ENCODE results near the gene CTSZ.
"Not testable (repeated sequence)": the region's sequence is repeated elsewhere in the genome, so short reads cannot be mapped to it uniquely, and the experiment has no call there.

CTSZ gene

DNA sequence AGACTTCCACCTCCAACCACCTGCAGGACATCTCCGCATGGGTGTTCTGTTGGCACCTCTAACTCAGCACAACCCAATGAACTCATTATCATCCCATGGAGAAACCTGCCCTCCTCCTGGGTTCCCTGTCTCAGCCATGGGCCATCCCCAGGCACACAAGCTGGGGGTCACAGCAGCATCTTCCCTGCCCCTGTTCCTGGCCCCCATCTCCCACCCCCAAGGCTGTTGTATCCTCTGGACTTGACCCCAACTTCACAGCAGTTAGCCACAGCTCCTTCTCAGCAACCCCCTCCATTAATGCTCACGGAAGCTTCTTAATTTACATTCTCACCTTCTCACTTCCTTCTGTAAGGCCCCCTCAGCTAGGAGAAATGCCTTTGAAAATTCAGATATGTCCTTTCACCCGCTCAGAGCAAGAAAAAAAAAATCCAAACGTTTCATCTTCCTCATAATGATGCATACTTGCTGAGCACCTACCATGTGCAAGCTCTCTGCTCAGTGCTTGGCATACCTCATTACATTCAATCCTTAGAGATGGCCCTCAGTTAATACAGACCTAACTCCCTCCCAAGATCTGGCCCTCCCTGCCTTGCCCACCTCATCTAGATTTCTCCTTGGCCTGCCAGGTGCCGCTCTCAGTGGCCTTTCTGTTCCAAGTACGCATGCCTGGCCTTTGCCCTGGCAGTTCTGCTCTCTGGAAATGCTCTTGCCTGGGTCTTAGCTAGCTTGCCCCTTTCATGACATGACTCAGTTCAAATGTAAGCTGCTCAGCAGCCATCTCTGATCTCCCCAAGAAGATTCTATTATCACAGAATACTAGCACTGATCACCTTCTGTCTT lies 28.5 kb downstream of the CTSZ start:
- no peak for DNase-seq

DNA sequence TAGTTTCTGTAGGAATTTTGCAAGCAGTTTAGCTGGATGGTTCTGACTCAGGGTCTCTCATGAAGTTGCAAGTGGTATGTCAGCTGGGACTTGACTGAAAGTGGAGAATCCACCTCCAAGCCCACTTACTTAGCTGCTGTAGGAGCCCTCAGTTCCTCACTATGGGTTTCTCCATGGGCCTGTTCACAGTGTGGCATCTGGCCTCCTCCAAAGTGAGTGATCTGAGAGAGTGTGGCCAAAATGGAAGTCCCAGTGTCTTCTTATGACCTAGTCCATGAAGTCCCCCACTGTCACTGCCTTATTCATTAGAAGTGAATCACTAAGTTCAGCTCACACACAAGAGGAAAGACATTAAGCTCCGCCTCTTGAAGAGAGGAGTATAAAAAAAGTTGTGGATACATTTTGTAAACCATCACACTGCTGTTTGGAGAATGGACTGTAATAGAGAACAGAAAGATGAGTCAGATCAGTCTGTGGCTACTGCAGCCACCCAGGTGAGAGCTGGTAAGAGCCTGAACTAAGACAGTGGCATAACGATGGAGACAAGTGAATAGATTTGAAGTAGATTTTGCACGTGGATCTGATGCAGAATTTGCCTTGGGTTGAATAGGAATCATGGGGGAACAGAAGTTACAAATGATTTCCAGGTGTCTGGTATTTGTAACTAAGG lies 30.9 kb downstream of the CTSZ start:
- DNase-seq = no peak

DNA sequence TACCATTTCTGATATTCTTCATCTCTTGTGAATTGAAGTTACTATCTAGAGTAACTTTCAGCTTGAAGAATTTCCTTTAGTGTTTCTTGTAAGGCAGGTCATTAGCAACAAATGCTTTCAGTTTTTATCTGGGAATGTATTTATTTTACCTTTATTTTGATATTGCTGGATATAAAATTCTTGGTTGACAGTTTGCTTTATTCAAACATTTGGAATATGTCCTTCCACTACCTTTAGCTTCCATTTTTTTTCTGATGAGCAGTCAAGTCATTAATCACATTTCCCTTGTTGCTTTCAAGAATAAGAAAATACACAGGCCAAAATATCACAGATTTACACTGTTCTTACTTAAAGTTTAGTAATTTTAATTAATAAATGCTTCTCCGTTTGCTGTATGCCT lies 31.7 kb downstream of the CTSZ start:
- DNase-seq = no peak

DNA sequence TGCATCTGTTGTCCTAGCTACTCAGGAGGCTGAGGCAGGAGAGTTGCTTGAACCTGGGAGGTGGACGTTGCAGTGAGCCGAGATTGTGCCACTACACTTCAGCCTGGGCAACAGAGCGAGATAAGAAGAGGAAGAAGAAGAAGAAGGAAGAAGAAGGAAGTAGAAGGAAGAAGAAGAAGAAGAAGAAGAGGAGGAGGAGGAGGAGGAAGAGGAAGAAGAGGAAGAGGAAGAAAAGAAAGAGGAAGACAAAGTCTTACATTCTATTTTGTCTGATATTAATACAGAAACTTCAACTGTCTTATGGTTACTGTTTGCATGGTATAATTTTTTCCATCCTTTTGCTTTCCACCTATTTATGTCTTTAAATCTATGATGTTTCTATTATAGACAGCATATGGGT lies 33.2 kb downstream of the CTSZ start:
- no peak for DNase-seq

DNA sequence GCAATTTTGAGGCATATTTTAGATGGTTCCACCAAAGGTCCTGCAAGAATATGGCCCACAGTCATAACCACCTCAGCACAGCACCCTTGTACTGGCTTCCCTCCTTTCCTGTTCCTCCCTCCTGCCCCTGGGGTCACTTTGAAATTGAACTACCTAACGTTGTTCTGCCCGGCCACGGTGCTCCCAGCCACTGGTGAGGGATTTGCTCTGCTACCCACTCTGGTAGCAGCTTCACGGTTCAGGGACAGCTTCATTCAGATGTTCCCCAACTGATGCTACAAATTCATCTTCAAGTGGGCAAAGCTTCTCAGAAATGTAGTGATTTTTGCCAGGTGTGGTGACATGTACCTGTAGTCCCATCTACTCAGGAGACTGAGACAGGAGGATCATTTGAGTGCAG lies 33.9 kb downstream of the CTSZ start:
- DNase-seq = no peak

DNA sequence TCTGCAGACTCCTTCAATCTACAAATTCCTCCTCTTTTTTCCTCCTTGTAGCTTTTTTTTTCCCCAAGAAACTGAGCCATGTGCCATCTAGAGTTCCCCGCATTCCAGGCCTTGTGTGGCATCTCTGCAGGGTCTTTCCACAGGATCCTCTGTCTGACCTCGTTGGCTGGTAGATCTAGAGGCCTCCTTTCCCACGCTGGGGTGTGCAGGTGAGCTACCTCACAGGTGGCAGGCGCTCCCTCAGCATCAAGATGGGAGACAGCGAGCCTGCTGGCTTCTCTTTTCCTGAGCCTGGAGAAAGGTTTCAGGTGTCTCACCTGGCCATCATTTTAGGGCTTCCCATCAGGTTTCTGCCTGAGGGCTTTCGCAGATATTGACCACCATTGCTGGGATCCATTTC lies 35.6 kb downstream of the CTSZ start:
- DNase-seq = no peak

DNA sequence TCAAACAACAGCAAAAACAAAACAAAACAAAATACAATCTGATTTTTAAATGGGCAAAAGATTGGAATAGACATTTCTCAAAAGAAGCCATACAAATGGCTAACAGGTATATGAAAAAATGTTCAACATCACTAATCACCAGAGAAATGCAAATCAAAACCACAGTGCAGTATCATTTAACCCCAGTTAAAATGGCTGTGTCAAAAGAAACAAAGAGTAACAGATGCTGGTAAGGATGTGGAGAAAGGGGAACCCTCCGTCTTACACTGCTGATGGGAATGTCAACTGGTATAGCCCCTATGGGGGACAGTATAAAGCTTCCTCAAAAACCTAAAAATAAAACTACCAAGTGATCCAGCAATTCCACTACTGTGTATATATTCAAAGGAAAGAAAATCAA lies 36.9 kb downstream of the CTSZ start:
- DNase-seq = no peak

DNA sequence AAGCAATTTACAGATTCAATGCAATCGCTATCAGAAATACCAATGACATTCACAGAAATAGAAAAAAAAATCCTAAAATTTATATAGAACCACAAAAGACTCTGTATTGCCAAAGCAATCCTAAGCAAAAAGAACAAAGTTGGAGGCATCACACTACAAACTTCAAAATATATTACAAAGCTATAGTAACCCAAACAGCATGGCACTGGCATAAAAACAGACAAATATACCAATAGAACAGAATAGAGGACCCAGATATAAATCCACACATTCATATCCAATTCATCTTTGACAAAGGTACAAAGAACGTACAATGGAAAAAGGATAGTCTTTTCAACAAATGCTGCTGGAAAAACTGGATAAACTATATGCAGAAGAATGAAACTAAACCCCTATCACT lies 37.6 kb downstream of the CTSZ start:
- DNase-seq = no peak

DNA sequence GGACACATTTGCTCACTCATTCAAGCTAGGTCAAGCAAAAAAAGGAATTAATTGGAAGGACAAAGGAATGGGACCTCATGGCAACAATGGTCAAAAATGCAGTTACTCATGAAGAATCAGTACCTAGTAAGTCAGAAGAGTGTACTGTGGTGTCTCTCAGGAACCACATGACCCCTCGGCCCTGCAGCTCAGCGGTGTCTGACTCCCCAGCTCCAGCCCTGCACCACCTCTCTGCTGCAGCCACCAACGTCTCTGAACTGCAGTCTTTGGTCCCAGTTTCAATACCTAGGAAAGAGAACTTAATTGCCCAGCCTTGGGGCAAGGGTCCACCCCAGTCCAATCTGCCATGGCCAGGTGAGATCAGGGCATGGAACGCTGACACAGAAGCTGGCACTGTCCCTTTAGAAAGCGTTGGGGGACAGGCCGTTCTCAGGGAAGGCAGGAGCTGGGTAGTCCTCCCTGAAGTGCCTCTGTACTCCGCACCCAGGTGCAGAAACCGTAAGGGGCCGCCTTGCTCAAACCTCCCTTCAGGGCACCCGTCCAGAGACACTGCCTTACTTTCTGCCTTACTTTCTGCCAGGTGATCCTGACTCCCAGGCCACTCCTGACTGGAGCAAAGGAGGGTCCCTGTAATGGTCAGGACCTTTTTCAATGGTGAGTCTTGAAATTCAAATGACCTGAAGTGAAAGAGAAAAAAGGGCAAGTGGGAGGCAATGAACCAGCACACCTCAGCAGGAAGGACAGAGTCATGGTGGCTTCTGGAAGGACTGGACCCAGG lies 39.2 kb downstream of the CTSZ start:
- no peak for DNase-seq

DNA sequence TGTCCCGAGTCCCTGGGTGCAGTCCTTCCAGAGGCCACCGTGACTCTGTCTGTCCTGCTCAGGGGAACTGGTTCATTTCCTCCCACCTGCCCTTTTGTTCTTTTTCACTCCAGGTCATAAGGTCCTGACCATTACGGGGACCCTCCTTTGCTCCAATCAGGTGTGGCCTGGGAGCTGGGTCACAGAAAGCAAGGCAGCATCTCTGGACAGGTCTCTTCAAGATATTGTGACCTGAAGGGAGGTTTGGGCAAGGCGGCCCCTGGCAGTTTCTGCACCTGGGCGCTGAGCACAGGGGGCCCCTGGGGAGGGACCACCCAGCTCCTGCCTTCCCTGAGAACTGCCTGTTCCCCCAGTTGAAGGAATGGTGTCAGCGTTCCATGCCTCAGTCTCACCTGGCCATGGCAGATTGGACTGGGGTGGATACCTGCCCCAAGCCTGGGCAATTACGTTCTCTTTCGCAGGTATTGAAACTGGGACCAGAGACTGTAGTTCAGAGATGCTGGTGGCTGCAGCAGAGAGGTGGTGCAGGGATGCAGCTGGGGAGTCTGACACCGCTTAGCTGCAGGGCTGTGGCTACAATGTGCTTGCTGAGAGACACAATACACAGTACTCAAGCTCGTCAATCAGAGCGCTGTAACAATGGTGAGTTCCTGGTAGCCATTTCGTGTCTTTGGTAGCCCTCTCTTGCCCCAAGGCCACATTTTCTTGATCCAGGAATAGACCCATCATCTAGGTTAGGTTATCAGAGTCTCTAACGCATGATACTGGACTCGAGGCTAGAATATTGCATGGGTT lies 41.6 kb downstream of the CTSZ start:
- DNase-seq = no peak

DNA sequence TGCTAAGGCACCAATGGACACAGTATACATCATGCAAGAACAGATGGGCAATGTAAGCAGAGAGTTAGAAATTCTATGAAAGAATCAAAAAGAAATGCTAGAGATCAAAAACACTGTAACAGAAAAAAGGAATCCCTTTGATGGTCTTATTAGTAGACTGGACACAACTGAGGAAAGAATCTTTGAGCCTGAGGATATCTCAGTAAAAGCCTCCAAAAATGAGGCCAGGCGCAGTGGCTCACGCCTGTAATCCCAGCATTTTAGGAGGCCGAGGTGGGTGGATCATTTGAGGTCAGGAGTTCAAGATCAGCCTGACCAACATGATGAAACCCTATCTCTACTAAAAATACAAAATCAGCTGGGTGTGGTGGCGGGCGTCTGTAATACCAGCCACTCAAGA lies 43.1 kb downstream of the CTSZ start:
- DNase-seq = not testable (repeated sequence)

DNA sequence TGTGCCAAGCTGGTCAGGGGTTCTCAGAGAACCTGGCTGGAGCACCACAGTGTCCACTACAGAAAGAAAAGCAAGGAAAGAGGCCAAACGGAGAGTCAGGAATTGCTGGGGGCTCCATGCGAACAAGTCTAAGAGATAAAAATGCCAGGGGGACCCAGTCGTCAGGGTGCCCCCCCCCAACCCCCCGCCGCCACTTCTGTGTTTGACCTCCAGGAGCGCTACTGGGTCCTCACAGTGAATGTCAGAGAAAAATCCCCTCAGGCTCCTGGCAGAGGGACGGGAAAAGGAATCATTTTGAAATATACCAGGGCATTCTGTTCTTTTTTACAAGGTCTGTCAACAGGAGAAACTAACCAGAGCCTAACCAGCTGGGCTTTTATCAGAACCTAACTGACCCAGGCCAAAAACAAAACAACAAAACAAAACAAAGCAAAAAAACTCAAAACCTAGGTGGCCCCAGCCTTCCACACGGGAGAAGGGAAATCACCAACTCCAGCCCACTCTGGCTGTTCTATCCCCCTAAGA lies 43.9 kb downstream of the CTSZ start:
- no peak for DNase-seq

DNA sequence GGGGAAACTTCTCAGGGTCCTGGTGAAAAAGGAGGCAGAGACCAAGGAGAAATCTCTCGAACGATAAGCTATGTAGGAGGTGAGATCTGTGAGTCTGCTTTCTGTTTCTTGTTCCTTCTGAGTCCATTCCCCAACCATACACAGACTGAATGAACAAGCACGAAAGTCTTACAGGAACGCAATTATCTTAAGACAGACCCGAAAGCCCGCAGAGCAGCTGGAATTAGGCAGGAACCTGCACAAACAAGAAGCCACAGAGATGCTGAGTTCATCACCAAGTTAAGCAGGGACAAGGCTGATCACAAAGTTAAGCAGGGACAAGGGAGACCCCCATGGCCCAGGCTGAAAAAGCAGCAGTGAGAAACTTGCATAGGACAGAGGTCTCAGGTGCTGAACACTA lies 47.4 kb downstream of the CTSZ start:
- no peak for DNase-seq

DNA sequence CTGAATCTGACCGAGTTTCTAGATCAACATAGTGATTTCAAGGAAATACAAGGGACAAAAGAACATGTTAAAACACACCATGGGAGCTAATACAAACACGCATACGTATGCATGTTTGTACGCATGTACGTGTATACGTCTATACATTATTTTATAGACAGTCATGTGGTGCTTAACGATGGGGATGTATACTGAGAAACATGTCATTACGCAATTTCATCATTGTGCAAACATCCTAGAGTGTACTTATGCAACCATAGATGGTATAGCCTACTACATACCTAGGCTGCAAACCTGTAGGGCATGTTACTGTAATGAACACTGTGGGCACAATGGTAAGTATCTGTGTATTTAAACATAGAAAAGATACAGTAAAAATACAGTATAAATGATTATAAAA lies 51.0 kb downstream of the CTSZ start:
- no peak for DNase-seq

DNA sequence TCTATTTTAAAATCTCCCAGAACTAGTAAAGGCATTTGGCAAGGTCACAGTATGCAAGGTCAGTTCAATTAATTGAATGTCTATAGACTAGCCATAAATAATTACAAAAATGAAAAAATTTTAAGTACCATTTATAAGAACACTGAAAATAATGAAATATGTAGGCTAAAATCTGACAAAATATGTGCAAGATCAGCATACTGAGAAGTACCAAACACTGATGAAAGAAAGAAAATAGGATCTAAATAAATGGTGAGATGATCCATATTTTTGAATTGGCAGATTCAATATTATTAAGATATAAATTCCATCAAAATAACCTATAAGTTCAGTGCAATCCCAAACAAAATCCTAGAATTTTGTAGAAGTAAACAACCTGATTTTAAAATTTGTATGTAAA lies 54.0 kb downstream of the CTSZ start:
- no peak for DNase-seq

DNA sequence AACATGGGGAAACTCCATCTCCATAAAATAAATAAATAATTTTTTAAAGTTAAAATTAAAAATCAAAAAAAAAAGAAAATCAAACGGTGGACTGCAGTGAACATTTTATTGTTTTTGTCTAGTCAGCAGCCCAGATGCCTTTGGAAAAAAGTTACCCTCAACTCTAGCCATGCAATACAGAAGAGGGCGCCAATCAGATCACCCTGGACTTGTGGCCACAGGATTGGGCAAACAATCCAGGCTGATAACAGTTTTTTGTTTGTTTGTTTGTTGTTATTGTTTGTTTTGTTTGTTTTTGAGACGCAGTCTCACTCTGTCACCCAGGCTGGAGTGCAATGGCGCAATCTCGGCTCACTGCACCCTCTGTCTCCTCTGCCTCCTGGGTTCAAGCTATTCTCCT lies 56.5 kb downstream of the CTSZ start:
- no peak for DNase-seq

DNA sequence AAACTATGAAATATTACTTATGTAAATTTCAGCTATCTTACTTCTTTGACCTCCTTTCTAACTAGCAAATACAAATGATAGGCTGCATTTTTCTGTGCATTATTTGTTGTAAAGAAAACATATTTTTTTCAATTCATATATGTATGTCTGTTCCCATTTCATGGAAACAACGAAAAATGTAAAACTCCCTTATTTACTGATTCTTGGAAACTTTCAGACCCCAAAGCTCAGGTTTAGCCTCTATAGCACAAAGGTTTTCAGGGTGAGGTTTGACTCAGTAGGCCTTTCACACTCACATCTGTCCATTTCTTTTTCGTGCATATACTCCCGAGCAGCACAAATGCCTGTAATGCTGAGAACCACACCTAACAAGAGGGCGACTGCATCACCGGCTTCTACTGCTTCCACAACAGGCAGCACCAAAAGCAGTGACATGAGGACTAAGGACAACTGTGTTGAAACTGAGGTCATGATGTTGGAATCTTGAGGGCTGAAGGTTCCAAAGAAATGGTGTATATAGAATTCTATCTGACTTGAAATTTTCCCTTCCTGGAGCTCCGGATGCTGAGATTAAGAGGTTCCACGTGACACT lies 59.2 kb downstream of the CTSZ start:
- DNase-seq = not testable (repeated sequence)

DNA sequence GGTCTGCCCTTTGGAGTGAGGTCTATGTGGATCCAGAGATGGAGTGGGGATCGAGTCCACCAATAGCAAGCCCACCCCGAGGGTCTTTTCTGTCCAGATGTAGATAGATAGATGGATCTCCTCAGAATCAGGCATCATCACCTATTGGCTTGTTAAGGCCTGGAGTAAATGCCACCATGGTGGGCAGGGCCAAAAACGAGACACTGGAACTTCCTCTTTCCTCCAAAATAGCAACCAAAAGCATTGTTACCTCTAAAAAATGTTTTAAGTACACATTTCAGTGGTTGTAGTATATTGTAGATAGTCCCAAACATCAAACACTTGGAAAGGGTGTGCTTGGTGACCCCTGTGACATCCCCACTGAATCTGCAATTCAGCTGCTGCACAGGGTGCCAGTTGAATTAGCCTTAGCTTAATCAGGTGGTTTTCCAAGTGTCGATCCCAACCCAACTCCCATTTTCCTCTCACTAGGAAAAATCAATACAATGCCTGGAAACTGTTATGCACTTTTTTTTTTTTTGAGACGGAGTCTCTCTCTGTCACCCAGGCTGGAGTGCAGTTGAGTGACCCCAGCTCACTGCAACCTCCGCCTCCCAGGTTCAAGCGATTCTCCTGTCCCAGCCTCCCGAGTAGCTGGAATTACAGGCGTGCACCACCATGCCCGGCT lies 61.0 kb downstream of the CTSZ start:
- no peak for DNase-seq

Measured in NCI-H2171 (cell line).